IMR-90 (cell line): ENCODE data around the gene GTPBP3. TPM values are rescaled to one million over a fixed set of nuclear protein-coding genes. Genes with fewer than 3 reads are reported as not detected.

Experiments used
- ATAC-seq: fragments of 200-7000 bp; cut with Tn5 transposase; 2 replicates; pipeline ENCODE4 v1.9.1; 2020; ENCODE audit warnings: low read depth, mild to moderate bottlenecking, moderate library complexity
- BruUV-seq: library from RNA; stranded (reverse); fragments of 400-500 nt; replicated peaks from 2 replicates; lab custom pipeline; 2021; lab: Mats Ljungman, UMichigan
- CTCF ChIA-PET: fragments of 300-600 bp; formaldehyde crosslinking; extraction: SDS; loops from one replicate; lab custom pipeline; 2021; ENCODE audit warnings: antibody characterized with exemption; lab: Yijun Ruan, JAX
- POLR2A ChIA-PET: fragments of 300-600 bp; sonication (Branson Sonifier 250); formaldehyde crosslinking; loops from one replicate; lab custom pipeline; 2022; ENCODE audit warnings: antibody characterized with exemption; ENCODE audit not compliant: unreplicated experiment; lab: Charles Lee
- DNase-seq: peaks from one replicate; pipeline ENCODE4 v3.0.0; 2013
- H2AFZ ChIP-seq: replicated peaks from 2 replicates; pipeline ENCODE3; 2013; ENCODE audit warnings: low read length, mild to moderate bottlenecking; ENCODE audit not compliant: poor library complexity
- H2AK5ac ChIP-seq: 2 replicates; pipeline ENCODE4 v1.6.1; 2013; ENCODE audit warnings: low read depth, low read length, inconsistent platforms
- H2AK9ac ChIP-seq: replicated peaks from 2 replicates; pipeline ENCODE3; 2013; ENCODE audit warnings: mild to moderate bottlenecking, low read depth, low read length, moderate library complexity; ENCODE audit not compliant: poor library complexity
- H2BK120ac ChIP-seq: 2 replicates; pipeline ENCODE4 v1.6.1; 2013; ENCODE audit warnings: low read depth, low read length, inconsistent platforms
- H2BK15ac ChIP-seq: 3 replicates; pipeline ENCODE4 v1.6.1; 2013; ENCODE audit warnings: low read depth, low read length, inconsistent platforms
- H2BK20ac ChIP-seq: 2 replicates; pipeline ENCODE4 v1.6.1; 2013; ENCODE audit warnings: low read depth, mild to moderate bottlenecking, inconsistent platforms, low read length, moderate library complexity
- H2BK5ac ChIP-seq: 2 replicates; pipeline ENCODE4 v1.6.1; 2013; ENCODE audit warnings: mild to moderate bottlenecking, low read depth, low read length, inconsistent platforms; ENCODE audit not compliant: poor library complexity, severe bottlenecking
- H3K14ac ChIP-seq: replicated peaks from 2 replicates; pipeline ENCODE4 v1.6.1; 2013; ENCODE audit warnings: low read depth, low read length, inconsistent platforms
- H3K18ac ChIP-seq: 2 replicates; pipeline ENCODE4 v1.6.1; 2013; ENCODE audit warnings: low read depth, low read length, control low read depth
- H3K23ac ChIP-seq: 2 replicates; pipeline ENCODE4 v1.6.1; 2013; ENCODE audit warnings: low read depth, low read length, inconsistent platforms
- H3K27ac ChIP-seq: 2 replicates; pipeline ENCODE4 v1.5.1; 2013; ENCODE audit warnings: mild to moderate bottlenecking, control low read depth, low read length; ENCODE audit not compliant: insufficient read depth
- H3K27me3 ChIP-seq: 2 replicates; pipeline ENCODE4 v1.6.1; 2013; ENCODE audit warnings: low read length; ENCODE audit not compliant: control insufficient read depth, insufficient read depth
- H3K36me3 ChIP-seq: 2 replicates; pipeline ENCODE4 v1.6.1; 2013; ENCODE audit warnings: low read length, mixed read lengths; ENCODE audit not compliant: control insufficient read depth, insufficient read depth
- H3K4ac ChIP-seq: 2 replicates; pipeline ENCODE4 v1.6.1; 2013; ENCODE audit warnings: low read depth, low read length, inconsistent platforms
- H3K4me1 ChIP-seq: 2 replicates; pipeline ENCODE4 v1.6.1; 2013; ENCODE audit warnings: low read length, mixed read lengths; ENCODE audit not compliant: control insufficient read depth, insufficient read depth
- H3K4me2 ChIP-seq: 2 replicates; pipeline ENCODE4 v1.6.1; 2013; ENCODE audit warnings: low read depth, mild to moderate bottlenecking, control low read depth, low read length, moderate library complexity
- H3K4me3 ChIP-seq: 2 replicates; pipeline ENCODE4 v1.5.1; 2013; ENCODE audit warnings: low read depth, mild to moderate bottlenecking, control low read depth, low read length, moderate library complexity; ENCODE audit not compliant: insufficient read depth
- H3K56ac ChIP-seq: 2 replicates; pipeline ENCODE4 v1.6.1; 2013; ENCODE audit warnings: low read length, inconsistent platforms; ENCODE audit not compliant: insufficient read depth; ENCODE audit errors: extremely low read depth
- H3K79me1 ChIP-seq, 2 experiments: 2 replicates each; pipeline ENCODE4 v1.6.1; 2013; ENCODE audit warnings: low read length in 2 of 2, inconsistent platforms in 1 of 2, low read depth in 1 of 2
- H3K9ac ChIP-seq: 2 replicates; pipeline ENCODE4 v1.6.1; 2013; ENCODE audit warnings: low read depth, low read length, control low read depth
- H3K9me1 ChIP-seq: 2 replicates; pipeline ENCODE4 v1.6.1; 2013; ENCODE audit warnings: low read length, inconsistent platforms; ENCODE audit not compliant: insufficient read depth
- H3K9me3 ChIP-seq: 2 replicates; pipeline ENCODE4 v1.6.1; 2013; ENCODE audit warnings: low read length; ENCODE audit not compliant: control insufficient read depth, insufficient read depth
- H4K20me1 ChIP-seq: 2 replicates; pipeline ENCODE4 v1.6.1; 2013; ENCODE audit warnings: low read length, inconsistent platforms; ENCODE audit not compliant: insufficient read depth
- H4K5ac ChIP-seq: 2 replicates; pipeline ENCODE4 v1.6.1; 2013; ENCODE audit warnings: mild to moderate bottlenecking, low read depth, low read length, control low read depth
- H4K8ac ChIP-seq, 2 experiments: 2 replicates each; pipeline ENCODE4 v1.6.1; 2013; ENCODE audit warnings: low read depth in 2 of 2, low read length in 2 of 2, control low read depth in 1 of 2, inconsistent platforms in 1 of 2
- H4K91ac ChIP-seq: 2 replicates; pipeline ENCODE4 v1.6.1; 2013; ENCODE audit warnings: low read depth, low read length, inconsistent platforms; ENCODE audit not compliant: insufficient read depth
- BHLHE40 ChIP-seq: fragments of 150-350 bp; IDR thresholded peaks from 2 replicates; pipeline ENCODE4 v1.6.1; 2016; ENCODE audit warnings: mild to moderate bottlenecking, low read depth, low read length
- CEBPB ChIP-seq: IDR thresholded peaks from 2 replicates; pipeline ENCODE4 v1.6.1; 2012; ENCODE audit warnings: low read depth, low read length, improper control_type of control experiment
- CHD1 ChIP-seq: IDR thresholded peaks from 2 replicates; pipeline ENCODE4 v1.6.1; 2012; ENCODE audit warnings: low read depth, low read length, improper control_type of control experiment
- CTCF ChIP-seq: conservative IDR thresholded peaks from 2 replicates; pipeline ENCODE4 v1.5.1; 2012; ENCODE audit warnings: mild to moderate bottlenecking, low read depth, low read length, improper control_type of control experiment
- ELK1 ChIP-seq: fragments of 150-350 bp; IDR thresholded peaks from 2 replicates; pipeline ENCODE4 v1.6.1; 2016; ENCODE audit warnings: low read depth, mild to moderate bottlenecking, low read length, moderate library complexity, borderline replicate concordance
- FOS ChIP-seq: fragments of 150-350 bp; IDR thresholded peaks from 2 replicates; pipeline ENCODE4 v1.6.1; 2016; ENCODE audit warnings: low read depth, low read length
- MAFK ChIP-seq: IDR thresholded peaks from 2 replicates; pipeline ENCODE4 v1.6.1; 2012; ENCODE audit warnings: low read depth, low read length, improper control_type of control experiment
- MAZ ChIP-seq: IDR thresholded peaks from 2 replicates; pipeline ENCODE4 v1.6.1; 2012; ENCODE audit warnings: low read depth, mild to moderate bottlenecking, low read length, improper control_type of control experiment, moderate library complexity, borderline replicate concordance
- MXI1 ChIP-seq: IDR thresholded peaks from 2 replicates; pipeline ENCODE4 v1.6.1; 2012; ENCODE audit warnings: low read depth, mild to moderate bottlenecking, low read length, moderate library complexity, borderline replicate concordance
- NFE2L2 ChIP-seq: fragments of 150-350 bp; IDR thresholded peaks from 2 replicates; pipeline ENCODE4 v1.6.1; 2016; ENCODE audit warnings: low read depth, mild to moderate bottlenecking, low read length
- POLR2A ChIP-seq: IDR thresholded peaks from 2 replicates; pipeline ENCODE4 v1.6.1; 2012; ENCODE audit warnings: mild to moderate bottlenecking, low read depth, low read length
- RAD21 ChIP-seq: IDR thresholded peaks from 2 replicates; pipeline ENCODE4 v1.6.1; 2012; ENCODE audit warnings: low read length, improper control_type of control experiment
- RCOR1 ChIP-seq: IDR thresholded peaks from 2 replicates; pipeline ENCODE4 v1.6.1; 2012; ENCODE audit warnings: mild to moderate bottlenecking, low read length, improper control_type of control experiment; ENCODE audit not compliant: insufficient replicate concordance
- RFX5 ChIP-seq: IDR thresholded peaks from 2 replicates; pipeline ENCODE4 v1.8.0; 2012; ENCODE audit warnings: low read depth, mild to moderate bottlenecking, low read length, moderate library complexity
- SMC3 ChIP-seq: fragments of 150-350 bp; IDR thresholded peaks from 2 replicates; pipeline ENCODE4 v1.6.1; 2016; ENCODE audit warnings: low read depth, mild to moderate bottlenecking, antibody characterized with exemption, low read length, moderate library complexity
- WGBS, 2 experiments: methylation state at CpG; one replicate each; pipeline versions ENCODE4 v1.1.5 to v1.1.7; 2013; ENCODE audit warnings: missing lambda C conversion rate in 2 of 2; ENCODE audit not compliant: insufficient read length in 1 of 2; ENCODE audit errors: extremely low coverage in 2 of 2; 5-methylcytosine and 5-hydroxymethylcytosine counted together
- dilution Hi-C: fragments of 300-500 bp; cut with HindIII; formaldehyde crosslinking; loops from one replicate; pipeline ENCODE4 v1.14.3; 2018; ENCODE audit warnings: low sequenced_read_pairs; ENCODE audit not compliant: unreplicated experiment
- in situ Hi-C: fragments of 300-500 bp; cut with MboI; formaldehyde crosslinking; loops from 3 replicates; pipeline ENCODE4 v1.14.3; 2019; ENCODE audit warnings: low sequenced_read_pairs, inconsistent platforms, mixed read lengths
- intact Hi-C: fragments of 100-400 bp; cut with micrococcal nuclease; formaldehyde crosslinking; loops from 2 replicates; pipeline ENCODE4 v1.10.0; 2022
- polyA plus RNA-seq, 3 experiments: library from polyadenylated mRNA; depleted of rRNA; stranded (reverse); fragments of >200 nt; gene quantifications; 2 replicates each; pipeline ENCODE4 v1.2.3, GENCODE V29; 2012; ENCODE audit warnings: low replicate concordance in 1 of 3
- total RNA-seq: library from RNA; depleted of rRNA; stranded (reverse); fragments of >200 nt; gene quantifications from 2 replicates; pipeline ENCODE4 v1.2.3, GENCODE V29; 2012
- TF ChIP-seq, protein P1 (sequence below): fragments of 150-350 bp; IDR thresholded peaks from 2 replicates; pipeline ENCODE4 v1.6.1; 2017; ENCODE audit warnings: mild to moderate bottlenecking, antibody characterized with exemption, low read length, low read depth

GTPBP3 gene
- total and polyA plus RNA-seq, 2 of the 4 experiments (the other 2 are of a cell fraction), result 4.3 to 15.1 TPM

- no peak overlapping the region for H3K23ac ChIP-seq
- H3K27me3 ChIP-seq, result peaks cover 8% of the 10 kb centered on the region; the same call in 1 of the 2 replicates
- in situ Hi-C loops, result no loop called here
- no peaks in the 10 kb centered on the region for H3K9me1 ChIP-seq
- H3K36me3 ChIP-seq, result no peaks in the 10 kb centered on the region
- no peaks in the 10 kb centered on the region; the same call in 1 of the 2 replicates for H4K20me1 ChIP-seq
- H2AK9ac ChIP-seq, result no peak overlapping the region
- H2AK5ac ChIP-seq, result no peak overlapping the region
- intact Hi-C loops, result no loop called here
- no TSS peak for BruUV-seq
- H3K18ac ChIP-seq, result no peak overlapping the region
- H3K4ac ChIP-seq, result no peak overlapping the region
- H2AFZ ChIP-seq, result peak overlapping the region; percentile 34
- no peak overlapping the region for H3K4me3 ChIP-seq
- H3K56ac ChIP-seq, result no peak overlapping the region
- no peaks in the 10 kb centered on the region for H3K79me1 ChIP-seq
- H4K91ac ChIP-seq, result no peak overlapping the region
- POLR2A ChIA-PET, result no interaction called here
- no peak overlapping the region for H3K14ac ChIP-seq
- H3K27ac ChIP-seq, result no peak overlapping the region
- H4K5ac ChIP-seq, result no peak overlapping the region
- H2BK20ac ChIP-seq, result no peak overlapping the region
- H2BK5ac ChIP-seq, result no peak overlapping the region
- CTCF ChIA-PET, result no interaction called here
- DNase-seq (no peak), ATAC-seq (no peak)
- H3K4me1 ChIP-seq, result 0 out of 2 replicates have a peak, but pooled peaks cover 2% of the 10 kb centered on the region
- dilution Hi-C loops, result no loop called here
- H2BK120ac ChIP-seq, result no peak overlapping the region
- no peaks in the 10 kb centered on the region for H3K9me3 ChIP-seq
- TF ChIP-seq MAFK (no peak), POLR2A (no peak), MAZ (no peak), RCOR1 (no peak), SMC3 (no peak), RFX5 (no peak), CTCF (no peak), RAD21 (no peak), NFE2L2 (no peak), MXI1 (no peak), CEBPB (no peak), BHLHE40 (no peak), ELK1 (no peak), CHD1 (no peak), FOS (no peak)
- TF ChIP-seq, protein P1, sequence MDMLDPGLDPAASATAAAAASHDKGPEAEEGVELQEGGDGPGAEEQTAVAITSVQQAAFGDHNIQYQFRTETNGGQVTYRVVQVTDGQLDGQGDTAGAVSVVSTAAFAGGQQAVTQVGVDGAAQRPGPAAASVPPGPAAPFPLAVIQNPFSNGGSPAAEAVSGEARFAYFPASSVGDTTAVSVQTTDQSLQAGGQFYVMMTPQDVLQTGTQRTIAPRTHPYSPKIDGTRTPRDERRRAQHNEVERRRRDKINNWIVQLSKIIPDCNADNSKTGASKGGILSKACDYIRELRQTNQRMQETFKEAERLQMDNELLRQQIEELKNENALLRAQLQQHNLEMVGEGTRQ, result no peak
- no peak overlapping the region for H2BK15ac ChIP-seq
- whole genome bisulfite sequencing, 2 experiments, result 74% methylated on average over 2 of the region's 14 CpGs; no CpG with 5 or more reads in 1 of the 2 experiments
- H3K4me2 ChIP-seq, result no peak overlapping the region
- no peak overlapping the region for H4K8ac ChIP-seq
- no peak overlapping the region for H3K9ac ChIP-seq
Observed at GRCh38 chr19:17352608-17353280, 15.4 kb downstream of the GTPBP3 start.
